Keratinocyte (primary cell): Measurements from ENCODE around the gene SIGLEC15. TPM values are rescaled to one million over a fixed set of nuclear protein-coding genes. Genes with fewer than 3 reads are reported as not detected.

Experiments used
- DNase-seq: peaks from one replicate; pipeline ENCODE4 v3.0.0-alpha.2; 2011; ENCODE audit warnings: low read depth, missing footprints, low spot score
- FAIRE-seq: peaks from 2 replicates; lab custom pipeline; 2011; peaks lifted over from hg19 to GRCh38; lab: Jason Lieb, UNC
- H2AFZ ChIP-seq: 2 replicates; pipeline ENCODE4 v1.6.0; 2012; ENCODE audit warnings: low read length, control low read depth, inconsistent platforms; ENCODE audit not compliant: control insufficient read depth
- H3K27ac ChIP-seq: 2 replicates; pipeline ENCODE4 v1.5.1; 2011; ENCODE audit warnings: low read length; ENCODE audit not compliant: control insufficient read depth, insufficient read depth
- H3K27me3 ChIP-seq: 3 replicates; pipeline ENCODE4 v1.6.0; 2011; ENCODE audit warnings: low read length; ENCODE audit not compliant: control insufficient read depth, insufficient read depth; ENCODE audit errors: extremely low read depth
- H3K36me3 ChIP-seq, 2 experiments: 2 replicates in 1 of 2; 3 replicates in 1 of 2; pipeline ENCODE4 v1.5.1; 2011; ENCODE audit warnings: low read length in 2 of 2, mild to moderate bottlenecking in 1 of 2; ENCODE audit not compliant: control insufficient read depth in 2 of 2, insufficient read depth in 2 of 2; ENCODE audit errors: extremely low read depth in 1 of 2
- H3K4me1 ChIP-seq: 3 replicates; pipeline ENCODE4 v1.5.1; 2011; ENCODE audit warnings: low read length; ENCODE audit not compliant: control insufficient read depth, insufficient read depth; ENCODE audit errors: extremely low read depth
- H3K4me2 ChIP-seq: 3 replicates; pipeline ENCODE4 v1.6.0; 2011; ENCODE audit warnings: low read depth, low read length; ENCODE audit not compliant: control insufficient read depth, insufficient read depth; ENCODE audit errors: extremely low read depth
- H3K4me3 ChIP-seq, 3 experiments: fragments of 200-600 bp in 1 of 3; sonication (generic) in 1 of 3; 2 replicates in 2 of 3; 3 replicates in 1 of 3; pipeline ENCODE4 v1.5.1; 2011 to 2016; ENCODE audit warnings: low read length in 3 of 3, mild to moderate bottlenecking in 3 of 3, control low read depth in 2 of 3, inconsistent platforms in 1 of 3, low read depth in 1 of 3, mixed read lengths in 1 of 3, mixed run types in 1 of 3, moderate library complexity in 1 of 3; ENCODE audit not compliant: control insufficient read depth in 2 of 3, insufficient read depth in 2 of 3; ENCODE audit errors: extremely low read depth in 1 of 3
- H3K79me2 ChIP-seq: 2 replicates; pipeline ENCODE4 v1.6.0; 2012; ENCODE audit warnings: low read length; ENCODE audit not compliant: control insufficient read depth, insufficient read depth
- H3K9ac ChIP-seq: 3 replicates; pipeline ENCODE4 v1.6.0; 2011; ENCODE audit warnings: low read length; ENCODE audit not compliant: control insufficient read depth, insufficient read depth; ENCODE audit errors: extremely low read depth
- H3K9me1 ChIP-seq: 3 replicates; pipeline ENCODE4 v1.6.0; 2011; ENCODE audit warnings: low read length; ENCODE audit not compliant: control insufficient read depth, insufficient read depth; ENCODE audit errors: extremely low read depth
- H3K9me3 ChIP-seq: 2 replicates; pipeline ENCODE4 v1.5.1; 2012; ENCODE audit warnings: low read depth, low read length; ENCODE audit not compliant: control insufficient read depth
- H4K20me1 ChIP-seq: 3 replicates; pipeline ENCODE4 v1.6.0; 2011; ENCODE audit warnings: low read length; ENCODE audit not compliant: control insufficient read depth, insufficient read depth; ENCODE audit errors: extremely low read depth
- CTCF ChIP-seq, 3 experiments: IDR thresholded peaks in 1 of 3; conservative IDR thresholded peaks in 1 of 3; optimal IDR thresholded peaks in 1 of 3; 2 replicates in 2 of 3; 3 replicates in 1 of 3; pipeline versions ENCODE3 to v1.5.1; 2011; ENCODE audit warnings: low read length in 3 of 3, mild to moderate bottlenecking in 3 of 3, moderate library complexity in 2 of 3, control low read depth in 1 of 3, inconsistent platforms in 1 of 3; ENCODE audit not compliant: insufficient read depth in 2 of 3; ENCODE audit errors: extremely low read depth in 1 of 3
- EZH2 ChIP-seq: IDR thresholded peaks from one replicate; pipeline ENCODE4 v1.6.1; 2012; ENCODE audit warnings: inconsistent platforms, mild to moderate bottlenecking, low read length, moderate library complexity
- dilution Hi-C: fragments of 300-500 bp; cut with MboI; formaldehyde crosslinking; loops from one replicate; pipeline ENCODE4 v1.7.0; 2020; ENCODE audit warnings: low sequenced_read_pairs; ENCODE audit not compliant: extremely low pct_ligation_motif_present
- polyA plus RNA-seq, 5 experiments: library from polyadenylated mRNA; depleted of rRNA in 3 of 5; stranded (reverse) in 3 of 5; stranded (forward) in 1 of 5; unstranded in 1 of 5; fragments of >200 nt; gene quantifications; 1 replicate in 1 of 5; 2 replicates in 3 of 5; 3 replicates in 1 of 5; pipeline versions ENCODE4 v1.2.1 to v1.2.3, GENCODE V29; 2011 to 2012; ENCODE audit warnings: missing spikeins in 2 of 5, low read depth in 1 of 5, low replicate concordance in 1 of 5

The SIGLEC15 gene
- polyA plus RNA-seq, 1 donor (not counting 4 experiments of a cell fraction or from before 2014, with no cell fraction given): not detected

GRCh38 chr18:45841060-45841764, 15.7 kb downstream of the SIGLEC15 start:
- FAIRE-seq (no peak), DNase-seq (no peak)
- H3K79me2 ChIP-seq: no peaks in the 10 kb centered on the region
- H3K27ac ChIP-seq: no peak overlapping the region
- H3K9me1 ChIP-seq: no peaks in the 10 kb centered on the region
- H3K9me3 ChIP-seq: no peaks in the 10 kb centered on the region
- peaks cover 18% of the 10 kb centered on the region for H3K4me1 ChIP-seq
- no peaks in the 10 kb centered on the region for H3K36me3 ChIP-seq
- H3K4me3 ChIP-seq: no peak overlapping the region
- H2AFZ ChIP-seq: no peak overlapping the region
- TF ChIP-seq CTCF (optimal IDR thresholded peaks at IDR 0.05 in 1 of 3, IDR thresholded peaks at IDR 0.05 in 1 of 3, conservative IDR thresholded peaks at IDR 0.05 in 1 of 3; ENCODE audit: extremely low read depth in 1 of 3, insufficient read depth in 2 of 3, low read length in 3 of 3): no peak
- TF ChIP-seq EZH2: no peak
- peaks cover 9% of the 10 kb centered on the region for H3K27me3 ChIP-seq
- dilution Hi-C loops: no loop called here
- no peak overlapping the region for H3K4me2 ChIP-seq
- H3K9ac ChIP-seq: no peak overlapping the region
- H4K20me1 ChIP-seq: no peaks in the 10 kb centered on the region

GRCh38 chr18:45841765-45842442, 16.4 kb downstream of the SIGLEC15 start:
- DNase-seq: no peak
- no peaks in the 10 kb centered on the region for H3K9me3 ChIP-seq
- no peak overlapping the region for H3K4me3 ChIP-seq
- no peak overlapping the region for H3K9ac ChIP-seq
- no peaks in the 10 kb centered on the region for H3K9me1 ChIP-seq
- H2AFZ ChIP-seq: no peak overlapping the region
- H3K79me2 ChIP-seq: no peaks in the 10 kb centered on the region
- no peak overlapping the region for H3K4me2 ChIP-seq
- H4K20me1 ChIP-seq: no peaks in the 10 kb centered on the region
- no peak for TF ChIP-seq CTCF (optimal IDR thresholded peaks at IDR 0.05 in 1 of 3, IDR thresholded peaks at IDR 0.05 in 1 of 3, conservative IDR thresholded peaks at IDR 0.05 in 1 of 3; ENCODE audit: extremely low read depth in 1 of 3, insufficient read depth in 2 of 3, low read length in 3 of 3)
- TF ChIP-seq EZH2: no peak
- peaks cover 18% of the 10 kb centered on the region for H3K4me1 ChIP-seq
- H3K36me3 ChIP-seq: no peaks in the 10 kb centered on the region
- dilution Hi-C loops: no loop called here
- peaks cover 9% of the 10 kb centered on the region for H3K27me3 ChIP-seq
- no peak overlapping the region for H3K27ac ChIP-seq
- no peak for FAIRE-seq
